ENCODE data around the gene ZNF836.

DNA sequence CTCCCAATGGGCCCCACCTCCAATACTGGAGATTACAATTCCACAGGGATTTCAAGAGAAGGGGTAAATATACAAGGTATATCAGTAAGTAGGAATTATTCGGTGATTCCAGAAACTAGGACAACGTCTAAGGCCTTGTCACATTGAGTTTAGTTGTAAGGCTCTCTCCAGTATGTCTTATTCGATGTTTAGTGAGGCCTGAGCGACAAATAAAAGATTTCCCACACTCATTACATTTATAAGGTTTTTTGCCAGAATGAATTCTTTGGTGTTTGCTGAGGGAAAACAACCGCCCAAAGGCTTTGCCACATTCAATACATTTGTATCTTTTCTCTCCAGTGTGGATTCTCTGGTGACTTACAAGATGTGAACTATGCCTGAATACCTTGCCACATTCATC lies 56.7 kb downstream of the ZNF836 start:
- TF ChIP-seq, protein P1, sequence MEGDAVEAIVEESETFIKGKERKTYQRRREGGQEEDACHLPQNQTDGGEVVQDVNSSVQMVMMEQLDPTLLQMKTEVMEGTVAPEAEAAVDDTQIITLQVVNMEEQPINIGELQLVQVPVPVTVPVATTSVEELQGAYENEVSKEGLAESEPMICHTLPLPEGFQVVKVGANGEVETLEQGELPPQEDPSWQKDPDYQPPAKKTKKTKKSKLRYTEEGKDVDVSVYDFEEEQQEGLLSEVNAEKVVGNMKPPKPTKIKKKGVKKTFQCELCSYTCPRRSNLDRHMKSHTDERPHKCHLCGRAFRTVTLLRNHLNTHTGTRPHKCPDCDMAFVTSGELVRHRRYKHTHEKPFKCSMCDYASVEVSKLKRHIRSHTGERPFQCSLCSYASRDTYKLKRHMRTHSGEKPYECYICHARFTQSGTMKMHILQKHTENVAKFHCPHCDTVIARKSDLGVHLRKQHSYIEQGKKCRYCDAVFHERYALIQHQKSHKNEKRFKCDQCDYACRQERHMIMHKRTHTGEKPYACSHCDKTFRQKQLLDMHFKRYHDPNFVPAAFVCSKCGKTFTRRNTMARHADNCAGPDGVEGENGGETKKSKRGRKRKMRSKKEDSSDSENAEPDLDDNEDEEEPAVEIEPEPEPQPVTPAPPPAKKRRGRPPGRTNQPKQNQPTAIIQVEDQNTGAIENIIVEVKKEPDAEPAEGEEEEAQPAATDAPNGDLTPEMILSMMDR (IDR thresholded peaks at IDR 0.05; ENCODE audit: extremely low read depth in 1 of 2, insufficient read depth in 1 of 2, low read depth in 1 of 2, low read length in 2 of 2), result no peak
- TF ChIP-seq JUN (IDR thresholded peaks at IDR 0.05; ENCODE audit: borderline replicate concordance, insufficient read depth, insufficient read length, low read depth) (no peak), FOS (IDR thresholded peaks at IDR 0.05; ENCODE audit: borderline replicate concordance, insufficient read depth, low read length) (no peak), EZH2 (IDR thresholded peaks at IDR 0.05; ENCODE audit: borderline replicate concordance, low read depth, low read length, severe bottlenecking) (no peak), POLR2A (IDR thresholded peaks at IDR 0.05; ENCODE audit: low read depth, low read length) (no peak), POLR2AphosphoS5 (IDR thresholded peaks at IDR 0.05; ENCODE audit: insufficient read depth, low read depth, low read length) (no peak), GATA2 (IDR thresholded peaks at IDR 0.05; ENCODE audit: insufficient read depth, insufficient read length, low read depth, low read length) (no peak), MYC (IDR thresholded peaks at IDR 0.05; ENCODE audit: low read depth, low read length) (no peak)
- TF ChIP-seq, protein P2, sequence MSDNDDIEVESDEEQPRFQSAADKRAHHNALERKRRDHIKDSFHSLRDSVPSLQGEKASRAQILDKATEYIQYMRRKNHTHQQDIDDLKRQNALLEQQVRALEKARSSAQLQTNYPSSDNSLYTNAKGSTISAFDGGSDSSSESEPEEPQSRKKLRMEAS (IDR thresholded peaks at IDR 0.05; ENCODE audit: insufficient read depth, insufficient read length), result no peak

Data from endothelial cell of umbilical vein (primary cell).